NCI-H2196 (cell line): ENCODE data around the gene CDK14.

Source experiments
- DNase-seq: peaks from one replicate; lab custom pipeline; 2025; ENCODE audit not compliant: unreplicated experiment; lab: John Stamatoyannopoulos, UW

Gene CDK14

GRCh38 chr7:90834771-90835170 lies 238.7 kb downstream of the CDK14 start:
- DNase-seq: no peak

DNA sequence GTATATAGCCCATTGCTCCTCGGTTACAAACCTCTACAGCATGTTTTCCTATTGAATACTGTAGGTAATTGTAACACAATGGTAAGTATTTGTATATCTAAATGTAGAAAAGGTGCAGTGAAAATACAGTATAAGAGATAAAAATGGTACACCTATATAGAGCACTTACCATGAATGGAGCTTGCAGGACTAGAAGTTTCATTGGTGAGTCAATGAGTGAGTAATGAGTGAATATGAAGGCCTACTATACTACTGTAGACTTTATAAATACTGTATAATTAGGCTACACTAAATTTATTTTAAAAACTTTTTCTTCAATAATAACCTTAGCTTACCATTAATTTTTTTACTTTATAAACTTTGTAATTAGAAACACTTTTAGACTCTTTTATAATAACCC lies 239.7 kb downstream of the CDK14 start:
- no peak for DNase-seq

GRCh38 chr7:90836937-90837336 lies 240.8 kb downstream of the CDK14 start:
- DNase-seq: no peak

DNA sequence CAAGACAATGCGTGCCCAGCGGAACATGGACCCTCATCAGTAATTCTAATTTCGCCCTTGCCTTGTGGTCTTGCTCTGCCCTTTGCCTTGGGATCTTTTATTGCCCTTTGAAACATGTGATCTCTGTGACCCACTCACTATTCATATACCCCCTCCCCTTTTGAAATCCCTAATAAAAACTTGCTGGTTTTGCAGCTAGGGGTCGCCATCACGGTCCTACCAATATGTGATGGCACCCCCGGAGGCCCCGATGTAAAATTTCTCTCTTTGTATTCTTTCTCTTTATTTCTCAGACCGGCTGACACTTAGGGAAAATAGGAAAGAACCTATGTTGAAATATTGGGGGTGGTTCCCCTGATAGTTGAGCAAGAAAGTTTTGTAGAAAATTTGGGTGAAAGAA lies 242.7 kb downstream of the CDK14 start:
- DNase-seq: no peak

DNA sequence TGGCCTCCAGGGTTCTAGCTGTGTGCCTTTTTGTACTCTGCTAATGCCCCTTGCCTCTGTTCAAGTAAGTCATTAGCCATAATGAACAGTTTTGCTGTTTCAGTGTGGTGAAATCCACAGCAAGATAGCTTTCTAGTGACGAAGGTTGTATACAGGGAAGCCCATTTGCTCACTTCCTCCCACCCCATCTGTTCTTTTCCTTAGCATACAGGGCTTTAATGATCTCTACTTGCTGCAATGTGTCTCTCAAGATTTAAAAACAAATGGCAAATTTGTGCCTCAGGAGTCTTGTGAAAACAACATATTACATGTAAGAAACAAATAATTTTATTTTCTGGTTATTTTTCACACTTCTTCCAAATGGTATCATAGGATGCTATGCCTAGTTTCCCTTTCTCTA lies 243.2 kb downstream of the CDK14 start:
- DNase-seq: no peak

DNA sequence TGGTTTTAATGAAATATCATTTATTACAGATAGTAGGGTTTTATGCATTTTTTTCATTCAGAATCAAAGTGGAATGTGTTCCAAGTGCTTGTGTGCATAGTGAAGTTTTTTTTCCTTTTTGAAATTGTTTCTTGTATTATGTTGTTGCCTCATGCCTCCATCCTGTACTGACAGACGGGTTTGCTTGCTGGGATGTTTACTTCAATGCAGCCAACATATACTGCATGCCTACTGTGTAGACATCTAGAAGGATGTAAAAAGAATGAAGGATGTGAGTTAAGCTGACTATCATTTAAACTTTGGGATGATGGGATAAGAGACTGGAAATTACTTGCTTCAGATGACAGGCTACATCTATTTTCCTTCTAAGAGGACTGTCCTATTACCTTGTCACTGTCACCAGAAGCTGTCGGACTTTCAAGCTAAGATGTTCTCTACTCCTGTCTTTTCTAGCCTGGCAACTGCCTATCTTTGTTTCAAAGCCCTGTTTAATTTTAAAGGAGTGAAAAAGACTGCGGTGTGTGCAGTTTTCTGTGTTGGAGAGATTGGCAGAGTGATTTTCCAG lies 243.7 kb downstream of the CDK14 start:
- DNase-seq: no peak

GRCh38 chr7:90841759-90842429 lies 245.8 kb downstream of the CDK14 start:
- no peak for DNase-seq

DNA sequence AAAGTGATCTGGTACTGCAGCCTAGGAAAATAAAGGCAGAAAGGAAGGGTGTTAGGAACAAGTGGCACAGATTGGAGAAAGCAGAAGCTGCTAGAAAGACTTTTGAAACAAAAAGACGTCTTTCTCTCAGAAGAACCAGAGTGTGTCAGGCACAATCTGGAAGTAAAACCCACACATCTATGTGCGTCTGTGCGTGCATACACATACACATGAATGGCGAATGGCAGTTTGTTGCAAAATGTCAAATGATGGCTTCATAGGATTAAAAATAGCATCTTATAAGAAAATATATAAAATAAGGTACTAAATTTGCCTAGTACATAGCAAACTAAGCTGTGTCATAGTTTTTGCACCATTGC lies 246.3 kb downstream of the CDK14 start:
- no peak for DNase-seq

DNA sequence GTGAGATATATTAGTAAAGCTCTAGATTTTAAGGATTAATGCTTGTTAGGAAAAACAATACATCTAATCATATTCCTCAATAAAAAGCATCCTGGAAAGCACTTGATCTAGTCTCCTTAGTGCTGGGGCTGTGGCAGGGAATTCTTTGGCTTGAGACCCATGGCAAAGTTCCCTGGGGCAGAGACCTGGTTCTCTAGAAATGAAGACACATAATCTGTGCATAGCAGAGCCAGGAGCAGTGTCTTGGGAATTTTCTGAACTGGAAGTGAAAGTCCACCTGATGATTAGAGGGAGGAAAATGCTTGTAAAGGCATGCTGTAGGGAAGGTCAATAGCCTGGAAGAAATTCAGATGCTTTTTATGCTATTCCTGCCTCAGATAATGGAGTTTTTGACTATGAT lies 247.4 kb downstream of the CDK14 start:
- no peak for DNase-seq

- no peak for DNase-seq
Measured at GRCh38 chr7:90844421-90844820, 248.3 kb downstream of the CDK14 start.

GRCh38 chr7:90846192-90846591 lies 250.1 kb downstream of the CDK14 start:
- no peak for DNase-seq

DNA sequence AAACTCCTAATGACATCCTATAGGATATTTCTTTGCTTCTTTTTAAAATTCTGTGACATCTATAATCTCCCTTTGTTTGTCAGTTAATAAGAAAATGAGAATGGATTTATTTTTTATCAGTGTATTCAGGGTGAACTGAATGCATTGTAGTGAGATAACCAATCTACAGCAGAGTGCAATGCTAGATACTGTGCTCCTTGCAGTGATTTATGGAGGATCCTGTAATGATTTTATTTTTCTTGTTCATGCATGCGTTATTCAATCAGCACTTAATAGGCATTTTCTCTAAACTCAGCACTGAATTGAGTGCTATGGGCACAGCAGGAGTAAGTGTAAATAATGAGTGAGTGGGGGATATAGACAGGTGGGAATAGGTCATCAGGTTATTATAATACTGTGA lies 253.9 kb downstream of the CDK14 start:
- no peak for DNase-seq

- DNase-seq: no peak
Measured at GRCh38 chr7:90850471-90850870, 254.3 kb downstream of the CDK14 start.

- DNase-seq: no peak
Measured at GRCh38 chr7:90853205-90853604, 257.1 kb downstream of the CDK14 start.

- DNase-seq: no peak
Measured at GRCh38 chr7:90856351-90857070, 260.4 kb downstream of the CDK14 start.

- no peak for DNase-seq
Measured at GRCh38 chr7:90857603-90858002, 261.5 kb downstream of the CDK14 start.

DNA sequence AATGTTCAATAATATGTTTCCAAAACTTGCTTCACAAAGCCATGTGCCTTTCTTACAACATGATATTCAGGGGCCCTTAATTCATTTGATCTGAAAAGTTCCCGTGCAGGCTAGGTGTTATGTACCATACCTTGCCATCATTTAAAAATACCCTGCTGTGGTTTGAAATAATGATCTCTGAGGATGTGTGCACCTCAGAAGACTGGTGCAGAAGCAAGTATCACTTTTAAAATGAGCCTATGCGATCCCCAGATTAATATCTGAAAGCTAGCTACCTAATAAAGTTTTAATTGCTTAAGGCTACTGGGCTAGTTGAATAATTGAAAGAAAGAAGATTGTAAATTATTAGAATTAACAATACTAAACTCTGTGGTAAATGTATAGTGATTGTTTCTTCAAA lies 262.4 kb downstream of the CDK14 start:
- no peak for DNase-seq

GRCh38 chr7:90859521-90859920 lies 263.4 kb downstream of the CDK14 start:
- no peak for DNase-seq

GRCh38 chr7:90864088-90864487 lies 268.0 kb downstream of the CDK14 start:
- no peak for DNase-seq

DNA sequence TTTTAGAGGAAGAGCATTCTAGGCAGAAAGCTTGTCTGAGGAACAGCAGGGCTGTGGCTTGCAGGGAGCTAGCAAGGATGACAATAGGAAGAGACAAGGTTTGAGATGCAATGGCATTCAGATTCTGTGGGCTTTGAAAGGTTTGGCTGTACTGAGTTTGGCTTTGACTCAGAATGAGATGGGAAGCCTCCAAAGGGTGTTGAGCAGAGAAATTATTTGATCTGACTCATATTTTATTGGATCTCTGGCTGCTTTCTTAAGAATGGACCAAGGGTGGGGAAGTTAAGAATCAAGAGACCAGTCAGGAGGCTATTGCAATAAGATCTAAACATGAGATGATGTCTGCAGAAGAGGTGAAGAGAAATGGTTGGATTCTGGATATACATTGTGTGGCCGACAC lies 273.2 kb downstream of the CDK14 start:
- DNase-seq: no peak

- no peak for DNase-seq
Measured at GRCh38 chr7:90876701-90877100, 280.6 kb downstream of the CDK14 start.

DNA sequence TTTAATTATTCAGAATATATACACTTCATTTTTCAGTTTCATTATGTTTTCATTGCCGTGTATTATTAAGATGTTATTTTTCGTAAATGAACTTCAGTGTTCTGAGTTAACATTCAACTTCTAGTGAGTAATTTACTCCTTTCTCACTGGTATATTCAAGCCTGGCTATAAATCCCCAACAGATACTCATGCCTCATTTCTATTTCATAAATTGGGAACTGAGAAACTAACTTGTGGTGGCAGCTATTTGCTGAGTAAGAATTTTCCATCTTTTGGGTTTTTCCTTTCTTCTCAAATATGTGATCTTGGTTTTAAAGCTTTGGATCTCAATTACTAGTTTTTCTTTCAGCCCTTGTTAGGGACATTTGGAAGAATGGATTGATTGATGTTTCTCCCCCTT lies 281.1 kb downstream of the CDK14 start:
- no peak for DNase-seq

DNA sequence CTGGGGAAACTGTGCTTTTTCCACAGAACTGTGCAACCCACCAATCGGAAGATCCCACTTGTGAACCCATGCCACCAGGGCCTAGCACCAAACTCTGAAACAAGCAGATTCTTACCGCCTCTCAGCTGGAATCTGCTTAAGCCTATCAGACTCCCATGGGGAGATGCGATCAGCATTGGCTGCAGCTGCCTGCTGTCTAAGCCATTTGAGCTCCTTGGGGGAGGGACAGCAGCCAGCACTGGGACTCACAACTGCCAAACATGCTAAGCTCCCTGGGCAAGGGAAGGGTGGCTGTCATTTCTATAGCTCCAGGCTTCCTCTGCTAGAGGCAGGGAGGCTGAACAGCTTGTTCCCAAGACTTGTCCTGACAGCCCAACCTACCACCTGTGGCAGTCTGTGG lies 283.8 kb downstream of the CDK14 start:
- DNase-seq: no peak
